GM12873 (cell line): ENCODE results near the gene VEGFA.
A peak's percentile ranks its signal among the peaks of the same experiment; 100 is the strongest.

ENCODE experiments used
- CTCF ChIP-seq: IDR thresholded peaks from 2 replicates; pipeline ENCODE4 v1.5.1; 2012; ENCODE audit warnings: low read depth, mild to moderate bottlenecking, moderate library complexity, low read length, control low read depth; ENCODE audit not compliant: insufficient read depth; ENCODE audit errors: missing control alignments

The VEGFA gene

GRCh38 chr6:43800746-43801494 lies 30.9 kb downstream of the VEGFA start:
- TF ChIP-seq CTCF: peak; percentile 41

GRCh38 chr6:43801495-43802181 lies 31.6 kb downstream of the VEGFA start:
- no peak for TF ChIP-seq CTCF

GRCh38 chr6:43803055-43803782 lies 33.2 kb downstream of the VEGFA start:
- no peak for TF ChIP-seq CTCF

- no peak for TF ChIP-seq CTCF
Observed at GRCh38 chr6:43803783-43804549, 34.0 kb downstream of the VEGFA start.

GRCh38 chr6:43804550-43805223 lies 34.7 kb downstream of the VEGFA start:
- no peak for TF ChIP-seq CTCF

GRCh38 chr6:43805699-43806042 lies 35.7 kb downstream of the VEGFA start:
- no peak for TF ChIP-seq CTCF
